NAMALWA (cell line): ENCODE results near the gene LIPA.

Experiments
- DNase-seq: peaks from one replicate; pipeline ENCODE4 v3.0.0-alpha.2; 2015; ENCODE audit warnings: low spot score

Gene LIPA

GRCh38 chr10:89240519-89240918 lies 11.1 kb downstream of the LIPA start:
- no peak for DNase-seq

GRCh38 chr10:89238956-89239644 lies 12.5 kb downstream of the LIPA start:
- DNase-seq: no peak

- DNase-seq: no peak
Measured at GRCh38 chr10:89237849-89238248, 13.7 kb downstream of the LIPA start.

- DNase-seq: no peak
Measured at GRCh38 chr10:89236226-89236797, 15.3 kb downstream of the LIPA start.

- DNase-seq: no peak
Measured at GRCh38 chr10:89235073-89235798, 16.3 kb downstream of the LIPA start.

- DNase-seq: no peak
Measured at GRCh38 chr10:89233033-89233432, 18.5 kb downstream of the LIPA start.

- no peak for DNase-seq
Measured at GRCh38 chr10:89228962-89229361, 22.6 kb downstream of the LIPA start.

- DNase-seq: no peak
Measured at GRCh38 chr10:89228146-89228545, 23.4 kb downstream of the LIPA start.

GRCh38 chr10:89226891-89227290 lies 24.7 kb downstream of the LIPA start:
- no peak for DNase-seq

GRCh38 chr10:89224739-89225443 lies 26.7 kb downstream of the LIPA start:
- no peak for DNase-seq

- DNase-seq: no peak
Measured at GRCh38 chr10:89221919-89222318, 29.7 kb downstream of the LIPA start.

GRCh38 chr10:89219513-89220218 lies 31.9 kb downstream of the LIPA start:
- DNase-seq: no peak

- DNase-seq: peak; percentile 87
Measured at GRCh38 chr10:89217057-89217990, 34.3 kb downstream of the LIPA start.

- DNase-seq: no peak
Measured at GRCh38 chr10:89216056-89216455, 35.5 kb downstream of the LIPA start.

GRCh38 chr10:89215511-89215910 lies 36.1 kb downstream of the LIPA start:
- no peak for DNase-seq

- no peak for DNase-seq
Measured at GRCh38 chr10:89214566-89215165, 36.9 kb downstream of the LIPA start.

- peak; percentile 61 for DNase-seq
Measured at GRCh38 chr10:89213191-89213808, 38.3 kb downstream of the LIPA start.

- no peak for DNase-seq
Measured at GRCh38 chr10:89210794-89211425, 40.7 kb downstream of the LIPA start.

GRCh38 chr10:89209718-89210117 lies 41.9 kb downstream of the LIPA start:
- DNase-seq: no peak
